ENCODE results near the gene PCDHGA9. TPM values are rescaled to one million over a fixed set of nuclear protein-coding genes. Genes with fewer than 3 reads are reported as not detected.

The PCDHGA9 gene
- total RNA-seq, 1 experiment from 2014 or later, result 0.15 TPM

GRCh38 chr5:141362719-141363118, 39.9 kb upstream of the PCDHGA9 start:
- Histone ChIP-seq H3K27me3 (ENCODE audit: control insufficient read depth, insufficient read depth, low read length) (no peaks in the 10 kb centered on the region), H3K4me3 (ENCODE audit: low read depth in 2 of 2, low read length in 2 of 2) (no peak overlapping the region), H3K27ac (ENCODE audit: low read length) (no peak overlapping the region), H3K4me1 (ENCODE audit: control insufficient read depth, insufficient read depth, low read length) (no peaks in the 10 kb centered on the region), H3K9me3 (ENCODE audit: control insufficient read depth, insufficient read depth, low read depth, low read length) (peaks cover 13% of the 10 kb centered on the region; the same call in 1 of the 2 replicates), H3K36me3 (ENCODE audit: control insufficient read depth, insufficient read depth, low read length) (no peaks in the 10 kb centered on the region)
- TF ChIP-seq CTCF (IDR thresholded peaks at IDR 0.05), result no peak
- BruUV-seq (replicated peaks), result no TSS peak
- ATAC-seq, result no peak
- ChIA-PET CTCF (no interaction called here), POLR2A (no interaction called here)
- intact Hi-C loops (cut with micrococcal nuclease; ENCODE audit: unreplicated experiment) (loop anchor here (10.0 kb wide), 1 partner anchor 52 kb away; the partner anchor contains the start of genes PCDHGA10 and PCDHGB7), in situ Hi-C loops (cut with HindIII; ENCODE audit: low pct_unique_long_range_greater_than_20kb, low sequenced_read_pairs) (no loop called here)
- DNase-seq (ENCODE audit: low read depth, low spot score), result no peak

- no peak within 1 kb of the TSS for H3K27ac ChIP-seq (ENCODE audit: low read length)
- no peaks in the 10 kb centered on the region for H3K4me1 ChIP-seq (ENCODE audit: control insufficient read depth, insufficient read depth, low read length)
- ChIA-PET POLR2A (no interaction called here), CTCF (interaction anchor here (1.5 kb wide), 1 partner anchor 14 kb away, joined by 6 read pairs; the partner anchor contains the start of gene PCDHGB1)
- TF ChIP-seq POLR2AphosphoS5 (IDR thresholded peaks at IDR 0.05; ENCODE audit: low read depth, low read length) (no peak), REST (IDR thresholded peaks at IDR 0.05; ENCODE audit: insufficient read depth in 1 of 2, low read depth in 2 of 2, low read length in 1 of 2) (no peak), TCF7L2 (IDR thresholded peaks at IDR 0.05; ENCODE audit: low read depth, low read length) (no peak), SIN3A (IDR thresholded peaks at IDR 0.05; ENCODE audit: borderline replicate concordance, insufficient read depth, low read depth, low read length) (no peak), CTCF (IDR thresholded peaks at IDR 0.05) (no peak)
- H3K4me3 ChIP-seq (ENCODE audit: low read depth in 2 of 2, low read length in 2 of 2), result no peak within 1 kb of the TSS
- no peak for DNase-seq (ENCODE audit: low read depth, low spot score)
- H3K27me3 ChIP-seq (ENCODE audit: control insufficient read depth, insufficient read depth, low read length), result no peaks in the 10 kb centered on the region
- intact Hi-C loops (cut with micrococcal nuclease; ENCODE audit: unreplicated experiment) (loop anchor here (10.0 kb wide), 1 partner anchor 51 kb away; the partner anchor contains the start of genes PCDHGA10 and PCDHGB7), in situ Hi-C loops (cut with HindIII; ENCODE audit: low pct_unique_long_range_greater_than_20kb, low sequenced_read_pairs) (no loop called here)
- H3K9me3 ChIP-seq (ENCODE audit: control insufficient read depth, insufficient read depth, low read depth, low read length), result peaks cover 13% of the 10 kb centered on the region; the same call in 1 of the 2 replicates
- H3K36me3 ChIP-seq (ENCODE audit: control insufficient read depth, insufficient read depth, low read length), result no peaks in the 10 kb centered on the region
- no peak for ATAC-seq
- no TSS peak for BruUV-seq (replicated peaks)
Measured at GRCh38 chr5:141363952-141364660, 38.5 kb upstream of the PCDHGA9 start, which contains the start of gene PCDHGA5. PCDHGA5 (plus strand) TSS chr5:141364162; CDS start chr5:141364331, 169 bp downstream.

All from Panc1 (cell line).